Measurements from ENCODE around the gene MOB2.

MOB2 gene

DNA sequence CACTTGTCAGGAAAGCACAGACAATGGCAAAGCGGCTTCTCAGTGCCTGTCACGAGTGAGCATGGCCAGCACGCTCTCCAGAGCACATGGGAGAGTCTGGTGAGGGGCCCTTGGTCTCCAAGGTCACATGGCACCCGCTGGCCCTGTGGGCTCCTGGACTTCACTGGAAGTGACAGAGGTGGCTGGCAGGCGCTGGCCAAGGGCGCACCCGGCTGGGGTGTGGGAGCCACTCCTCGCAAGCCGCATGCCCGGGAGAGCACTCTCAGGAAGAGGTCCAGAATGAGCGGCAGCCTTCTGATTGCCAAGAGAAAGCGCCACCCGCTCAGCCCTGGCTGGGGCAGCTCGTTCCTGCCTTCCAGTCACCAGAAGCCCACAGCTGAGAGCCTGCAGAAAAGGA is 17.1 kb upstream of the MOB2 start:
- DNase-seq (ENCODE audit: low spot score) = no peak

DNA sequence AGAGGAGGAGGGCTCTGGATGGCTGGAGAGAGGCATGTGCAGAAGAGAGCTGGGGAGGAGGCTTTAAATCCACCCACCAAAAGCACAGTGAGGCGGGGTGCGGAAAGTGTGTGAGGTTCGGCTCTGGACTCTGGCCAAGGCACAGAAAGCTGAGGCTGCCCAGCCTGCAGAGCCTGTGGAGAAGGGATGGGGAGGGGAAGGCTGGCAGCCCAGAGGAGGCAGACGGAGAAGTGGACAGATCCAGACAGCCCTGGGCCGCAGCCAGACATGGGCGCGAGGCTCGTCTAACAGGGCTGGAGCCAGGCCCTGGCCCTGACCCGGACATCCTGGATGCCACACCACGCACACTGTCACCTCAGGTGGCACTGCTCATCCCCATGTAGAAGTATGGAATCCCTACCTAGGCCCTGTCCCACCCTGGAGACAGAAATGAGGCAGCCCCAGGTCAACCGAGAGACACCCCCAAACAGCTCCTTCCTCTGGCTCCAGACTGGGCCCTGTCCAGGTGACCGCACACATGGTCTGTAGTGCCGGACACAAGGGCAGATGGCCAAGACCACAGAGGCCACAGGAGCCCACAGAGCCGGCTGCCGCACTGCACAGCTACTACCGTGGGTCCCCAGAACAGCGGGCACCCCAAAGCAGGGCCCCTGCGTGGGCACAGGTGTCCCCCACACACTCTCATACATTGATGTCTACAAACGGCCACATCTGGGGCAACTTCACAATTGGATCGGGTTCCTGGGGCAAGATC is 16.6 kb upstream of the MOB2 start:
- no peak for DNase-seq (ENCODE audit: low spot score)

DNA sequence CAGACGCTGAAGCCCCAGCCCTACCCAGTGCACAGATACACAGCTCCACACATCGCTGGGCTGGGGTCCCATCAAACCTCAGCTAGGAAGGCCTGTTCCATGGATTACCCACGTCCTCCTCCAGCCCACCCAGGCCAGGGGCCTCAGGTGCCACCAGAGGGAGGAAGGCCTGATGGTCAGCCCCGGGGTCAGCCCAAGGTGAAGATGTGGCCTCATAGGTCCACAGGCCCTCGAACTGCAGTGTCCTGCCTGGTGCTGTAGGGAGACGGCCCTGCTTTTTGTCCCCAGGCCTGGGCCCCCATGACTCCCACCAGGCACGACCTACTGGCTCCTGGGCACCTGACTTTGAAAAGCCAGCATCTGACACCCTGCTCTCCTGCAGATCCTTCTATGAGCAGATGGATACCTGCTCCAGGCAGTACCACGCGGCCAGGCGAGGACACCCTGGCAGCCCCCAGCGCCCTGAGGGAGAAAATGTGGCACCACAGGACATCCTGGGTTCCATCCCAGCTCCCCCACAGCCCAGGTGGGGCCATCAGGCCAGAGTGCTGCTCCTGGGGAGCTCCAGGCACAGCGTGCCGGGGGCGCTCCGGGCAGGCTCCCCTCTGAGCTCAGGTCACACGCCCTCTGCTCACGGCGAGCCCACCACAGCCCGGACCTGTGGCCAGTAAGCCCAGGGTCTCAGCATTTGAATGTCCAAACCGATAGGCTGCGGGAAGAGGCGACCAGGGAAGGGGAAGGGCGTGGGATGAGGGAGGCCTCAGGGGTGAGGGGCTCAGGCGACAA is 15.8 kb upstream of the MOB2 start:
- DNase-seq (ENCODE audit: low spot score) = no peak

DNA sequence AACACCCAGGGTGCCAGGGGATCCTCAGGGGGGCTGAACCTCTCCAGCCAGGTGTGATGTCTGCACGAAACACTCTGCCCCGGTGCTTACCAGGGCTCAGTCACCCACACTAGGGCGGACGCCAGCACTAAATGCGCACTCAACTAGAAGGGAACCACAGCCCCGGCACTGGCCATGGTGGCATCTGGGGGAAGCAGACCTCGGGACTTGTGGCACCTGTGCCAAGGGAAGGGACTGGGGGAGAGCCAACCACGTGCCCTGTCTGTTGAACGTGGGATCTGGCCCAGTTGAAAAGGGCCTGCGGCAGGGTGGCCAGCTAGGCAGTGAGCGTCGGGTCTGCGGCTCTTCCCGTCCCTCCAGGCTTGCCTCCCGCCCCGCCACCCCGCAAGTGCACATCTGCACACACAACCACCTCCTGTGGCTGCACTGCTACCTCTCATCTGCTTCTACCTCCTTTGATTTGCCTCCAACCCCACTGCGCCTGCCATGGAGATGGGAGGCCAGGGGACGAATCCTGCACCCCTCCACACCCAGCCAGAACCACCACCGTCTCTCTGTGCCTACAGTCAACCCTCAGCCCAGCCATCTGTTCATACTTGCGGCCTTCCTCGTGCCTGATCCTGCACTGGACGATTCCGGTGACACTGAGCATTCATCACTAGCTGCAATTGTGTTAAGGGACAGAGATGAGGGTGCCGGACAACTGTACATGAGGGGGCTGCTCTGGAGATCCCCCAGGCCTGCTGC is 15.0 kb upstream of the MOB2 start:
- no peak for DNase-seq (ENCODE audit: low spot score)

DNA sequence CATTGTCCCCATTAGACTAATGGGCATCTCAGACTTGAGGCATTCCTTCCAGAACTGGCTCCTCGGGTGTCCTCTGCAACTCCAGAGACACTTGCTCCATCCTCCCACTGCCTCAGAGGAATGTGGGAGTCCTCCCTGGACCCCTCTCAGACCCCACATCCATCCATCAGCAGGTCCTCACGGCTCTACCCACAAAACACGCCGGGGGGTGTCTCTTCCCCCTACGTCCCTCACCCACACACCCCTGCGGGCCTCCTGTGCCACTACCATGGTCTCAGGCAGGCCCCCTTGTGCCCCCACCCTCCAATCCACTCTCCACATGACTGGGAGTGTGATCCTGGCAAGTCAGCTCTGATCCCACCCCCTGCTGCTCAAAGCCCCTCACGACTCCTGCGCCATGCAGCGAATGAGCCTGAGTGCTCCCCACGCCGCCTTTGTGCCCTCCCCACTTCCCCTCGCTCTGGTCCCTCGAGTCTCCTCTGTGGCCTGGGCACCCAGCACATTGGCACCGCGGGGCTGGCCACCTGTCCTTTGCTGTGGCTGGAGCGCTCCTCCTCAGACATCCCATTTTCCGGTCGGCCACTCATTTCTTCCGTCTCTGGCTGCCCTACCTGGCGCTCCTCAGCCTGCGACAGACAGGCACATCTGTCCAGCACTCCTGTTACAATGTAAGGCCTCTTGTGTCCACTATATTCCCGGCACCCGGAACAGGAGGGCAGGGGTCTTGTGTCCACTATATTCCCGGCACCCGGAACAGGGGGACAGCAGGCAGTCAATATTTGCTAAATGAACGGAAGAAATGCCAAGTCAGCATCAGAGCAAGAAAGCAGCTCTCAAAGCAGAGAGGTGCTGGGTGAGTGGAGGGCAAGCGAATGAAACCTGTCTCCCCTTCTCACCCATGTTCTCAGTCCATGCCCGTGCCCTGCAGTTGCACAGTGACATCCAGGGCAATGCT is 14.2 kb upstream of the MOB2 start:
- DNase-seq (ENCODE audit: low spot score) = no peak

DNA sequence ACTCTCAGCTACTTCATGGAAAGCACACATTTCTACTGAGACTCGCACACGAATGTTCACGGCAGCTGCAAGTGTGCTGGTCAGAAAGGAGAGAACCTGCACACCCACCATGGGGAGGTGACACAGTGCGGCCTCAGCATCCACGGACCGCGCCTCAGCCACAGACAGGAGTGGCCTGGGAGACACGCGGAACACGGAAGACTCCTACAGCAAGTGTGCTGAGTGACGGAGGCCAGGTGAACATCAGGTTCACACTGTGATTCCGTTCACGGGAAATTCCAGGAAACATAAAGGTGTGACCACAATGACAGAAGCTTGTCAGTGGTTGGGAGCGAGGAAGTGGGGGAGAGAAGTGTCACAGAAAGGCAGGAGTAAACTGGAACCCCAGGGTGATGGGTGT is 13.3 kb upstream of the MOB2 start:
- no peak for DNase-seq (ENCODE audit: low spot score)

DNA sequence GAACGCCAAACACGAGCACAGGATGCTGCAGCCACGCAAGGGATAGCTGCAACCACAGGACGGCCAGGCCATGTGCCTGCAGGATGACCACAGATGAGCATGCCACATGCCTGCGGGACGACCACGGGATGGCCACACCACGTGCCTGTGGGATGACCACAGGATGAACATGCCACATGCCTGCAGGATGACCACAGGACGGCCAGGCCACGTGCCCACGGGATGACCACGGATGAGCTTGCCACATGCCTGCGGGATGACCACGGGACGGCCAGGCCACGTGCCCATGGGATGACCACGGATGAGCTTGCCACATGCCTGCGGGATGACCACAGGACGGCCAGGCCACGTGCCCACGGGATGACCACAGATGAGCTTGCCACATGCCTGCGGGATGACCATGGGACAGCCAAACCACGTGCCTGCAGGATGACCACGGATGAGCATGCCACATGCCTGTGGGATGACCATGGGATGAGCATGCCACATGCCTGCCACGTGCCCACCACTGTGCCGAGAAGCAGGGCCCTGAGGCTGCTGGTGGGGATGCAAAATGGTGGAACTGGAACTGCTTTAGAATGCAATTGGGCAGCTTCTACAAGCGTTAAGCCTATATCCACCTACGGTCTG is 12.8 kb upstream of the MOB2 start:
- no peak for DNase-seq (ENCODE audit: low spot score)

DNA sequence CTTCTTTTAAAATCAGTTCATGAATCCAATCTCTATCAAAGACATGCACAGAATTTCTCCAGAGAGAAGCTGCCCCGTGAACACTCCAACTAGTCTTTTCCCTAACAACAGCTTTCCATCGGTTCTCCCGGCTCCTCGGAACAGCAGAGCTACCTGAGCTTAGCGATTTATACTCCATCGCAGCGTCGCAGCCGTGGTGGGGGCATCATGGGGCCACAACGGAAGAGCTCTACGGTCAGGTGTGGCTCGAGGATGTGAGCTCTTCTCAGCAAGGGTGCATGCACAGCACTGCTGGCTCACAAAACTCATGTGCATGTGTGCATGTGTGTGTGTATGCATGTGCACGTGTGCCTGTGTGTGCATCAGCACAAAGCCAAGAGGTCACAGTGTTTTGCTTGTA is 11.7 kb upstream of the MOB2 start:
- no peak for DNase-seq (ENCODE audit: low spot score)

DNA sequence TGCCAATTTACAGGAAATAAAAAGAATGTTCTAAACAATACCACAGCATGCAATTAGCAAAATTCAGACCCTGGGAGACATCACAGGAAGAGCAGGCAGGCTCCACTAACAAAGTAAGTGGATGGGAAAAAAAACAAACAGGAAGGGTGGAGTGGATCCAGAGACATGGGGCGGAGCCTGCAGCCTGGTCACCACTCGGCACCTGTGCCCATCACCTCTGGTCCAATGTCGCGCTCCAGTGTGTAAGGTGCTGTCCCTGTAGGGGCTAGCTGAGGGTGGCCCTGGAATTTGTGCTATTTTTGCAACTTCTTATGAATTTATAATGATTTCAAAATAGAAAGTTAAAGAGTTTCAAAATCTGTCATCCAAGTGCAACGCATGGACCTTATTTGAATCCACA is 11.0 kb upstream of the MOB2 start:
- no peak for DNase-seq (ENCODE audit: low spot score)

DNA sequence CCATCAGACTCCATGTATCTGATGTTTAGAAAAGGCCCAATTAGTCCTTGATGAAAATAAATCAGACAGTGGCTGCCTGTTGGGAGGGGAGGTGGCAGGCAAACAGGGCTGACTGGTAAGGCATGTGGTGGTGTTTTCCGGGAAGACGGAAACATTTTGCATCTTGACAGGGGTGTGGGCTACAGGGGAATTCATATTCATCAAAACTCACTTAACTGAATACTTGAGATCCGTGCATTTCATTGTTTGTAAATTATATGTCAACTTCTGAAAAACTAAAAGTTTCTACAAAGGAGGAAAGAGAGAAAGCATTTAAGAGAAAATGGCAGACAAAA is 10.1 kb upstream of the MOB2 start:
- DNase-seq (ENCODE audit: low spot score) = no peak

DNA sequence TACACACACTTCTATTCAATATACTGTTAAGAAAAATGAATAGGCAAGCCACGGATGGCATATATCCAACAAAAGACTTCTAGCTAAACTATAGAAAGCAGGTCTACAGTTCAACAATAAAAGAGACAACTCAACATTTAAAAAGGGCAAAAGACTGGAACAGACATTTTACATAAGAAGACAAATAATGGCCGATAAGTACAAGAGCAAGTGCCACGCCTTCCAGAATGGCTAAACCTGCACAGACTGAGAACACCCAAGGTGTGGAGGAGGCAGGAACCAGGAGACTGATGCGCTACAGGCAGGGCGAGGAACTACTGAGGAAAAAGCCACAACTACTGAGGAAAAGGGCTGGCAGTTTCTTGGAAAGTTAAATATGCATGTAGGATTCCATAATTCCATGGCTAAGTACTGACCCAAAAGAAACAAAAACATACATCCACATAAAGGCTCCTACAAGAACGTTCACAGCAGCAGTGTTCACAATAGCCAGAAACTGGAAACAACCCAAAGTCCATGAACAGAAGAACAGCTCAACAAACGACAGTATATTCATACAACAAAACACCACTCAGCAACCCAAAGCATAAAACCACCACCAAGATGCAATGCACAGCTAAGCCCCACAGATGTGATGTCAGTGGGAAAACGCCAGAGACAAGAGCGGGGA is 9.6 kb upstream of the MOB2 start:
- no peak for DNase-seq (ENCODE audit: low spot score)

DNA sequence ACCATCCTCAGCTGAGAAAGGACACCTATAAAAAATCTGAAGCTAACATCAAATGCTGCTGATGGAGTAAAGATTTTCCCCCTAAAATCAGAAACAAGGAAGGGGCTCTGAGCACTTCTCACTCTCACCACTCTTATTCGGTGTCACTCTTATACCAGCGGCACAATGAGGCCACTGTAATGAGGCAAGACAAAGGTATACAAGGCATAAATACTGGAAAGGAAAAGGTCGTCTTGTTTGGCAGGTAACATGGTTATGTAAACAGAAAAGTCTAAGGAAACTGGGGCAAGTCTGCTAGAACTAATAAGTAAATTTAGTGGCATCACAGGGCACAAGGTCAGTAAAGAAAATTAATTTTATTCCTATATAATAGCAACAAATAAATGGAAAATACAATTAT is 8.1 kb upstream of the MOB2 start:
- DNase-seq (ENCODE audit: low spot score) = no peak

DNA sequence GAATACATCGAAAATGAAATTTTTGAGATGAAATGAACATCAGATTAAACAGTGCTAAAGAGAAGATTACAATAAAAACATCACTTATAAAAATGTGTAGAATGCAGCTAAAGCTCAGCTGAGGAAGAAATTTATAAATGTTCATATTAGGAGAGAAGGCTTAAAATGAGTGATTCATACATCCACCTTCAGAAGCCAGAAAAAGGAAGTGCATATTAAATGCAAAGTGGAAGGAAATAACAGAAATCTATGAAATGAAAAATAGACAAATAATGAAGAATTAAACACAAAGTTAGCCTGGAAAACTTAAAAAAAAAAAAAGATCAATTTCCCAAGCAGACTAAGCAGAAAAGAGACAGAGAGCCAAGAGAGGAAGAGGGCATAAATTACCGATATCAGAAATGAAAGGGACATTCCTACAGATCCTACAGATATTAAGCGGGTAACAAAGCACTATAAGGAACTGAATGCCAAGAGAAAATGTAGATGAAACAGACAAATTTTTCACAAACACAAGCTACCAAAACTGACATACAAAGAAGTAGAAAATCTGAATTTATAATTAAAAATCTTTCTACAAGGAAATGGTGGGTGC is 7.2 kb upstream of the MOB2 start:
- DNase-seq (ENCODE audit: low spot score) = no peak

DNA sequence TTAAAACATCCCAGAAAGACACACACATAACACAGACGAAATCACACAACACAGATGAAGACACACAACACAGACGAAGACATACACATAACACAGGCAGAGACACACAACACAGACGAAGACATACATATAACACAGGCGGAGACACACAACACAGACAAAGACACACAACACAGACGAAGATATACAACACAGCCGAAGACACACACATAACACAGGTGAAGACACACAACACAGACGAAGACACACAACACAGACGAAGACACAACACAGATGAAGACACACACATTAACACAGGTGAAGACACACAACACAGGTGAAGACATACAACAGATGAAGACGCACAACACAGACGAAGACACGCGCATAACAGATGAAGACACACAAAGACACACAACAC is 4.8 kb upstream of the MOB2 start:
- no peak for DNase-seq (ENCODE audit: low spot score)

DNA sequence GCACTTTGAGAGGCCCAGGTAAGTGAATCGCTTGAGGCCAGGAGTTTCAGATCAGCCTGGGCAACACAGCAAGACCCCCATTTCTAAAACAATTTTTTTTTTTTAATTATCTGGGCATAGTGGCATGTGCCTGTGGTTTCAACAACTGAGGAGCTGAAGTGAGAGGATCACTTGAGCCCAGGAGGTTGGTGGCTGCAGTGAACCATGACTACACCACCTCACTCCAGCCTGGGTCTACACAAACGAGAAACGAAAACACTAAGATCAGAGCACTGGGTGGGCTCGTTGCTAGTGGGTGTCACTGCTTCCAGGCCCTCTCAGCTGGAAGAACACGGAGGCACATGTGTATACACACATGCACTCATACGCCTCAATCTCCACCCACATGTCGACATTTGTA is 4.1 kb upstream of the MOB2 start:
- DNase-seq (ENCODE audit: low spot score) = no peak

DNA sequence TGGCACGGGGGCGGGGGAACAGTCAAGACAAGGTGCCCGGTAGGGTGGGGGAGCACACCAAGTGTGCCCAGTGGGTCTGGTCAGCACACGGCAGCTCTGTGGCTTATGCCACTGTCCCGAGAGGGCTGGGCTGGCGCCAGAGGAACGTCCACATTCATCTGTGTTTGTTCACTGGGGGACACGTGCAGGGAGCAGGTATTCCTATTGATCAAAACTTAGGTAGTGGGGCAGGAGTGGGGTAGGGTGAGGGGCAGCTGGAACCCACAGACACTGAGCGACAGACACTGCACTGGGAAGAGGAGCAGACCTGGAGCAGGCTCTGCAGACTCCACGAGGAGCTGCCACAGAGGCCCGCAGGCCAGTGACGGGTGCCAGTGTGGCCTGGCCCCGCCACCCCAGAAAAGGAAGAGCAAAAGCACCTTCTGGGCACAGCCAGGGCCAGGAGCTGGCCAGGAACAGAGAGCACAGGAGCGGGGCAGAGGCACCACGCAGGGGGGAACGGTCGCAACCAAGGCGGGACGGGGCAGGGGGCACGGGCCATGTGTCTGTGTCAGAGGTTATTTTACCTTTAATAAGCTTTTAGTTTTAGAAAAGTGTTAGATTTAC is 2.1 kb upstream of the MOB2 start:
- no peak for DNase-seq (ENCODE audit: low spot score)

DNA sequence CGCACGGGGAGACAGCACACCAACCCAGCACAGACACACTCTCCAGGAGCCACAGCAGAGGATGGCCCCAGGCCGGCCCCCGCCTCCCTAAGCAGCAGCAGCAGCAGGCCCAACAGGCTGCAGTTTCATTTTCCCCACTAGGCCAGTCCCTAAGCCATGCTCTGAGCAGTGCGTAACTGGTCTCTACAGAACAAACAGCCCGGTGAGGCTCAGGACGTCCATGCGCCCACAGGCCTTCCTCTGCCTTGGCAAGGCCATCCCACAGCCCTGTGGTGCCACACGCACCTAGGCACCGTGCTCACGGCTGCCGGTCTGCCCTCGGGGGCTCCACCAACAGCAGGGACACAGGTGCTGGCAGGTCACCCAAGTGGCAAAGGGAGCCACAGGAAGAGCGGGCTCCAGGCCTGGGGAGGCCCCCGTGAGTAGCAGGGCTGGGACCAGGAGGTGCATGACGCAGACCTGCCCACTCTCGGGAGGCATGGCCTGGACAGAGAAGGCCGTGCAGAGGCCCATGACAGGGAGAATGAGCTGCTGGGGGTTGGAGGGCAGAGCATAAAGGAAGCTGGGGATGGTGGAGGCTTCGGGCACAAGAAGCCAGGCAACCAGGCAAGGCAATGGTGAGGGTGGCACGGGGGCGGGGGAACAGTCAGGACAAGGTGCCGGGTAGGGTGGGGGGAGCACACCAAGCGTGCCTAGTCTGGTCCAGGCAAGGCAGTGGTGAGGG is 1.4 kb upstream of the MOB2 start:
- no peak for DNase-seq (ENCODE audit: low spot score)

DNA sequence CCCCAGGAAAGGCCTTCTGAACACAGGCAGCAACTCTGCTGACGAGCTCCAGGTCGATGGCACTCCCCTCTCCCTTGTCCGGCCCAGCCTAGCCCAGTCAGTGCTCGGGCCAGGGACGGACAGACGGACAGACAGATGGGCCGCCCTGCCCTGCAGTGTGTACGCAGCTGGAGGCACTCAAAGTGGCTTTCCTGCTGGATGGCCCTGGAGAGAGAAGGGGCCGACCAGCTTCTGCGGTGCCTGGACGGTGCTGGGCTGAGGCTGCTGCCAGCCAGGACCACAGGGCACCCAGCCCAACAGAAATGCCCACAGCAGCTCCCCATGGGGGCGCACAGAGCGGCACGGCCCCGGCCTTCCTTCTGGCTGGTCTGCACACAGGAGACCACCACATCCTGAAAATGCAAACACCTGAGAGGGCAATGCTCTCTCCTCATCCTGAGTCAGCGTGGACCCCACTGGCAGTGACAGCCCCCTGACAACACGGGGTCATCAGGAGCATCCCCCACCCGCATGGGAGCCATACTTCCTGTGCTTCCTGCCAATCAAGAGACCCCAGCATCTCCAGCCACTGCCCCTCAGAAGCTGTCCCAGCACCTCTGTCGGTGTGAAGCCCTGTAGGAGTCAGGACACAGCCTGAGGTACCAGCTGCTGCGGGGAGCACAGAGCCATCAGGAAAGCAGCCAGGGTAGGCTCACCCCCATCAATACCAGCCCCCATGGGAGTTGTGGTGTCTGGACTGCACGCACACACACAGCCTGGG is 692 bp upstream of the MOB2 start:
- DNase-seq (ENCODE audit: low spot score) = no peak

DNA sequence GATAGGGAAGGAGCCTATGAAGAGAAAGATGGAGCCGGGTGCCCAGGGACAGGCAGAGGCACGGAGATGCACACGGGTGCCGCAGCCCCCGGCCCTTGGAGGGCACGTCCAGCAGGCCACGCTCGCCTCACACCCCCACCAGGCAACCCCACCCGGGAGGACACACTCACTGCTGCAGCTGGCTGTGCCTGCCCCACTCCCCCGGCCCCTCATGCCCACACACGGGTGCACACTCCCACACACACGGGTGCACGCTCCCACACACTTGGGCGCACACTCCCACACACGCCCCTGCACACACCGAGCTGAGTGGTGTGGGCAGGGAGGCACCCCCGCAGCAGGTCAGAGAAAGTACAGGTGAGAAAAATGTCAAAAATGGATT is 1.1 kb downstream of the MOB2 start:
- no peak for DNase-seq (ENCODE audit: low spot score)

Data from D341Med (cell line).